HG03354 (cell line): ENCODE data around the gene CEMP1.

Experiments used
- ATAC-seq: cut with Tn5 transposase; IDR thresholded peaks from one replicate; pipeline ENCODE4 v1.9.1; 2021; ENCODE audit warnings: mild to moderate bottlenecking; ENCODE audit not compliant: unreplicated experiment, poor library complexity, severe bottlenecking

The CEMP1 gene

GRCh38 chr16:2507052-2507659, 24.1 kb downstream of the CEMP1 start:
- peak; percentile 61 for ATAC-seq

GRCh38 chr16:2505695-2506094, 25.5 kb downstream of the CEMP1 start:
- no peak for ATAC-seq

- no peak for ATAC-seq
Measured at GRCh38 chr16:2501946-2502895, 29.0 kb downstream of the CEMP1 start.

DNA sequence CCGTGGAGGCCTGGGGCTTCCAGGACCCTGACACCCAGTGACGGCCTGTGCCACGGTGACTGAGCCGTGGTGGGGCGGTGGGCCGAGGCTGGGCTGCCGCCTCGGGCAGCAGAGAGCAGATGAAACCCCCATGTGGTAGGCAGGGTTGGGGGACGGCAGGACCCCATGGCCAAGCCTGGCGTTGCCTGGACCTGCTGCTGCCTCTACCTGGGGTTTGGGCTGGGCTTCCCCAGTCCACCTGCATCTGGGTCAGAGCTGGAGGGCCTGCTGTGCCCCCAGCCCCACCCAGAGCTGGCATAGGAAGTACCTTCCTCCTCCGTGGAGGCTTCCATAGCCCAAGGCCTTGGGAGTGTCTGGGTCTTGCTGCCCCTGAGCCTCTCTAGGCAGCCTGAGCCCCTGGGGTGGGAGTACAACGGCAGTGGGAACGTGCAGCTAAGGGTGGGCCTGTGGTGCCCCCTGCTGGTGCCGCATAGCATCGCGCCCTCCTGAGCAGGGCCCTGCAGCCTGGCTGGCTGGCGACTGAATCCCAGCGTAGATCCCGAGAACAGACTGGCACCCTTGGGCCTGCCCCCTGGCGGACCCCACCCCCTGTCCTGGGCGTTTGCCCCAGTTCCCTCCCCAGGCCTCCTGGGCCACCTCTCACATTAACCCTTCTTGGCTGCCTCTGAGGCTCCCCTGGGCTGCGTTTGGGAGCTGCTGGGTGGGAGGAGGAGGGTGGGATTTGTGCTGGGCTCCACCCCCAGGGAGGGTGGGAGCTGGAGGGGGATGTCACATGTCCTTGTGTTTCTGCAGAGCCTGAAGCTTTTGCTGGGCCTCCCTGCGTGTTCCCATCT, 30.1 kb downstream of the CEMP1 start:
- ATAC-seq: peak; percentile 62

DNA sequence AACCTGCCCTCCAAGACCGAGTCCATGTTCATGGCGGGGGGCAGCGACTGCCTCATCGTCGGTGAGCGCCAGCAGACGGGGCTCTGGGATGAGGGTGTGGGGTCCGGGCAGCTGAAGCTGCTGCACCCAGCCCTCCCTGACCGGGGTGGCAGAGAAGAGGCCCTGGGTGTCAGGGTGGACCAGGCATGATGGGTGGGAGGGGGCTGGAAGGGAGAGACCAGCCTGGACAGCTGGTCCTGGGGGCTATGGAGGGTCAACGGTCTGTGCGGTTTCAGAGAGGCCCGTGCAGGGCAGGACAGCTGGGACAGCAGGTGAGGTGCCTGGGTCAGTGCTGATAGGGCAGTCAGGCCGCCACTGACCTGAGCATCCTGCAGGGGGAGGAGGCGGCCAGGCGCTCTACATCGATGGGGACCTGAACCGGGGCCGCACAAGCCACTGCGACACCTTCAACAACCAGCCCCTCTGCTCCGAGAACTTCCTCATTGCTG, 30.7 kb downstream of the CEMP1 start:
- ATAC-seq: no peak

DNA sequence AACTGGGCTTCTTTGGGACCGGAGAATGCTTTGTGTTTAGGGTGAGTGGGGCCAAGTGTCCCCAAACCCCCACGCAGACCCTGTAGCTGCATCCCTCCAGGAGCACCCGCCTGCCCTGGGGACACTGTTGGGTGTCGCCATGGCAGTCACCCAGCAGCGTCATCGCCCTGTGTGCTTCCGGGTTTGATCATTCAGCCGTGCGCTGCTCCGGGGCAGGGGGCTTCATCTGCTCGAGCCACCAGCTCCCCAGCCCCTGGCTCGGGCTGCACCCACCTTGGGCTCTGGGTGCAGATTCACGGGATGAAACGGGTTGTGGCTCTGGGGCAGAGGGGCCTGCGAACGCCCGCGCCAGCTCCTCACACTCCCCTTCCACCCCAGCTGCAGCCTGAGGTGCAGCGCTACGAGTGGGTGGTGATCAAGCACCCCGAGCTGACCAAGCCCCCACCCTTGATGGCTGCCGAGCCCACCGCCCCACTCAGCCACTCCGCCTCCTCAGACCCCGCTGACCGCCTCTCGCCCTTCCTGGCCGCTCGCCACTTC, 31.2 kb downstream of the CEMP1 start:
- no peak for ATAC-seq

- ATAC-seq: no peak
Measured at GRCh38 chr16:2499454-2499853, 31.8 kb downstream of the CEMP1 start.

DNA sequence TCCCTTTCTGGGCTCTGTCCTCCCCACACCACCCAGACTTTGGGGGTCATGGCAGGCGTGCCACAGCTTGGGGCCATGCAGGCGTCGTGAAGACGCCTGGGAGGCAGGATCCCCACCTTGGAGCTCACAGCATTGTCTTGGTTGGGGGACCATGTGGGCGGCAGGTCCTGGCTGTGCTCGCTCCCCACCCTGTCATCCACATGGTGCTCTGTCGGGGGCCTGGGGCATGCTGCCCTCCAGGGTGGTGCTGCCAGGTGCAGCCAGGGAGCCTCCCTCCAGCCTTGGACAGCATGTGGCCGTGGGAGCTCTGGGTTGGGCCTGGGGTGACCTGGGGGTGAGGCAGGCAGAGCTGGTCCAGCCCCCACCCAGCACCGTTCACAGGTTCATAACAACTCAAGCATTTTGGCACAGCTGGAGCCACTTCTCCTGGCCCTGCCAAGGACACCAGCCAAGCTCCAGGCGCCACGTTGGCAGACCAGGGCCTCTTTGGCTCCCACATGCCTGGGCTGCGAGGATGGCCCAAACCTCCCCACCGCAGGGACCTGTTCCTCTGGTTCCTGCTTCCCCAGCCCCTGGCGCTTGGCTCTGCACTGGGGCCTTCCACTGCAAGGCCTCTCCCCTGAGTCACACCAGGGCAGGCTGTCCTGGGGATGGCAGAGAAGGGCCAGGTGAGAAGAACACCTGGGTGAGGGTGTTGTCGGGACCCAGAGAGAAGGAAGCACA, 32.5 kb downstream of the CEMP1 start:
- no peak for ATAC-seq

- ATAC-seq: no peak
Measured at GRCh38 chr16:2497695-2498484, 33.3 kb downstream of the CEMP1 start.

GRCh38 chr16:2497116-2497630, 34.0 kb downstream of the CEMP1 start:
- ATAC-seq: no peak

DNA sequence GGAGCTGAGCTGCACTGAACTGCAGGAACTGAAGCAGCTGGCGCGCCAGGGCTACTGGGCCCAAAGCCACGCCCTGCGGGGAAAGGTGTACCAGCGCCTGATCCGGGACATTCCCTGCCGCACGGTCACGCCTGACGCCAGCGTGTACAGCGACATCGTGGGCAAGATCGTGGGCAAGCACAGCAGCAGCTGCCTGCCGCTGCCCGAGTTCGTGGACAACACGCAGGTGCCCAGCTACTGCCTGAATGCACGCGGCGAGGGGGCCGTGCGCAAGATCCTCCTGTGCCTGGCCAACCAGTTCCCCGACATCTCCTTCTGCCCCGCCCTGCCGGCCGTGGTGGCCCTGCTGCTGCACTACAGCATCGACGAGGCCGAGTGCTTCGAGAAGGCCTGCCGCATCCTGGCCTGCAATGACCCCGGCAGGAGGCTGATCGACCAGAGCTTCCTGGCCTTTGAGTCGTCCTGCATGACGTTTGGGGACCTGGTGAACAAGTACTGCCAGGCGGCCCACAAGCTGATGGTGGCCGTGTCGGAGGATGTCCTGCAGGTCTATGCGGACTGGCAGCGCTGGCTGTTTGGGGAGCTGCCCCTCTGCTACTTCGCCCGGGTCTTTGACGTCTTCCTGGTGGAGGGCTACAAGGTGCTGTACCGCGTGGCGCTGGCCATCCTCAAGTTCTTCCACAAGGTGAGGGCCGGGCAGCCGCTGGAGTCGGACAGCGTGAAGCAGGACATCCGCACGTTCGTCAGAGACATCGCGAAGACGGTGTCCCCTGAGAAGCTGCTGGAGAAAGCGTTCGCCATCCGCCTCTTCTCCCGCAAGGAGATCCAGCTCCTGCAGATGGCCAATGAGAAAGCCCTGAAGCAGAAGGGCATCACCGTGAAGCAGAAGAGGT, 34.7 kb downstream of the CEMP1 start:
- ATAC-seq: no peak

- ATAC-seq: no peak
Measured at GRCh38 chr16:2495041-2495440, 36.2 kb downstream of the CEMP1 start.

- no peak for ATAC-seq
Measured at GRCh38 chr16:2494616-2495015, 36.6 kb downstream of the CEMP1 start.

- ATAC-seq: no peak
Measured at GRCh38 chr16:2493605-2494004, 37.6 kb downstream of the CEMP1 start.

DNA sequence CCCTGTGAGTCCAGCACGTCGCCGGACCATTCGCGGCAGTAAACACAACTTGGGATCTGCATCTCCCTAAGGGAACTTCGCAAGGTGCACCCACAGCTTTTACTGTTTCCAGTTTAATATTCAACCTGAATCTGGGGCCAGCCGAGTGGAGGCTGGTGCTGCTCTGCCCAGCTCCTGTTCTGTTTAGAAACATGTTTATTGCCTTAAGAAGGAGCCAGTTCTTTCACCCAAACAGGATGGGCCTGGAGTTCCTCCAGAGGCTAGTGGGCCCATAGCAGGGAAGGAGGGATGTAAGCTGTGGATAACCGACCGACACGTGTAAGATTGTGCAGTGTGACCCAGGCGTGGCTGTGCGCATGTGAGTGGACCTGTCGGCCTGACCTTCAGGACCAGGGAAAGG, 38.9 kb downstream of the CEMP1 start:
- no peak for ATAC-seq

- ATAC-seq: no peak
Measured at GRCh38 chr16:2490190-2491105, 40.8 kb downstream of the CEMP1 start.
